ENCODE data around the gene EIF1AD.

EIF1AD gene

DNA sequence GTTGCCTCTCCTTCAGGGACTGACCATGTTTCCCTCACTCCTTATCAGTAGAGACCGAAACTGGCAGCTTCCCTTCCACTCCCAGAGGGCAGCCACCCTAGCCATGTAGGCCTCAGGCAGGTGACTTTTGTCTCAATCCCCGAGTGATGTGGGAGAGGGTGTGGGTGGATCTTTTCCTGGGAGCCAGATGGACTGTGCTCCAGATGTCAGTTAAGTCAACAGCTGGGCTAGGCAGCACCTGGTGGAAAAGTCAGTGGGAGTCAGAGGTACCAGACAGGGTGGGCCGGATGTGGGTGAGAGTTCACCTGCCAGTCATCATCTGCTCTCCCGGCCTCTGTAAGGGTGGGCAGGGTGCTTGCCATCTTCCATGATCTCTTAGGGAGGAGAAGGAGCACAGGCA, 2.2 kb upstream of the EIF1AD start:
- DNase-seq (ENCODE audit: low spot score), result no peak

DNA sequence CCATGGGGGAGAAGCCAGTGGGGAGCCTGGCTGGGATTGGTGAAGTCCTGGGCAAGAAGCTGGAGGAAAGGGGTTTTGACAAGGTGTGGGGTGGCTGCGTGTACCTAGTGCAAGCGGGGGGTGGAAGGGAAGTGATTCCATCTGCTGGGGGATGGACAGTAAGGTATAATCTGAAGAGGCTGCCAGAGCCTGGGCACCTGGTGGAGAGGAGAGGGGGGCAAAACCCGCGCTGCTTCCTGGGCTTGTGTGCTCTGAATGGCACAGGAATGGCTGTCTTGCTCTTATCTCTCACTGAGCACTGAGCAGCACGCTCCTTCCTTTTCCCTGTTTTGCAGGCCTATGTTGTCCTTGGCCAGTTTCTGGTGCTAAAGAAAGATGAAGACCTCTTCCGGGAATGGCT, 1.3 kb upstream of the EIF1AD start:
- no peak for DNase-seq (ENCODE audit: low spot score)

DNA sequence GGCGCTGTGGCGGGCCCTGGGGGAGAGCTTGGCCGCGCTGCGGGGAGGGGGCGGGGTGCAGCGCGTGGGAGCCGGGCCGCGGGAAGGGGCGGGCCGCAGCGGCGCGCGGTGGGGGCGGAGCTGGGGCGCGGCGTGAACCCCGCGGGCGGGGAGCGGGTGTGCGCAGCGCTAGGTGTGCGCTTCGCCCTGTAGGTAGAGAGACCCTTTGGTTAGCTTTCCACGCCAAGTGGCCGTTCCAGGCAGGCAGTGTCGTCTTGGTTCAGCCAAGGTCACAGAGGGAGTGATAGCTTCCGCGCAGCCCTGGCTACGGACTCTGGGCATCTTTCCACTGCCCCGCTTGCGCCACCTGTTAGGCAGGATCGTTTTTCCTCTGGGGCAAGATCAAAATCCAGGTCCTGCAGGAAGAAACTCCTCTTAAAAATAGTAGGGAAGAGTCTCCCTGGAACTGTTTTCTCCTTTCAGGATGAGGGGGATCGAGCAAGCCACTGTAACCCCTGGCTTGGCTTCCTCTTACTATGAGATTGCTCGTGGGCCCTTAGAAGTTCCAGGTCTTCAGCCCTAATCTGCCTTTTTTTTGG, 780 bp upstream of the EIF1AD start:
- no peak for DNase-seq (ENCODE audit: low spot score)

DNA sequence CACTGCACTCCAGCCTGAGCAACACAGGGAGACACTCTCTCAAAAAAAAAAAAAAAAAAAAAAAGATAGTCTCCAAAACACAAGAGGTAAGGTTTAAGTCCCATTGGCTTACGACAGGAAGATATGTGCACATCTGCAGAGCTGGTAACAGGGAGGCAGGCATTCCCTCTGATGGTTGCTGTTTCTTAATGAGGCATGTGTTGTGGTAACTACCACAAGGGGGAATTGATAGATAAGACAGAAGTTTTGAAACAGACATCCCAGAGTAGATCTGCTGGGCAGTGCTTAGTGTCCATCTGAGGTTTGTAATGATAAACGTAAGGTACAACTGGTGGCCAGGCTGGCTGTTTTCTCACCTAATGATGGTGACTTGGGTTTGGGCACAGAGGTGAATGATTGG, 4.7 kb downstream of the EIF1AD start:
- DNase-seq (ENCODE audit: low spot score), result no peak

DNA sequence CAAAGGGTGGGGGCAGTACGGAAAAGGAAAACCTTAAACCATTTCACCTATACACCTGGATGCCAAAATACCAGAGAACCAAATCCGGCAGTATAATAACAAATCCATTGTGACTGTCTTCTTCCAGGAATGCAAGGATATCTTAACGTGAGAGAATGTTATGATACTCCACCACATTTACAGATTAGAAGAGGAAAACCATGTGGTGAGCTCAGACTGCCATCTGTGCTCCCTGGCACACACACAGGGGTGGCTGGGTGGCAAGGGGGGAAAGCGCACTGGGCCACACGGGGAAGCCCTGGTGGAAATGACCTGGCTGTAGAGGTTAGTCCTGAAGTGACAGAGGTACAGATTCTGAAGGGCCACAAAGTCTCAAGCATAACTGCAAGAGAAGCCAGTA, 9.9 kb downstream of the EIF1AD start:
- no peak for DNase-seq (ENCODE audit: low spot score)

DNA sequence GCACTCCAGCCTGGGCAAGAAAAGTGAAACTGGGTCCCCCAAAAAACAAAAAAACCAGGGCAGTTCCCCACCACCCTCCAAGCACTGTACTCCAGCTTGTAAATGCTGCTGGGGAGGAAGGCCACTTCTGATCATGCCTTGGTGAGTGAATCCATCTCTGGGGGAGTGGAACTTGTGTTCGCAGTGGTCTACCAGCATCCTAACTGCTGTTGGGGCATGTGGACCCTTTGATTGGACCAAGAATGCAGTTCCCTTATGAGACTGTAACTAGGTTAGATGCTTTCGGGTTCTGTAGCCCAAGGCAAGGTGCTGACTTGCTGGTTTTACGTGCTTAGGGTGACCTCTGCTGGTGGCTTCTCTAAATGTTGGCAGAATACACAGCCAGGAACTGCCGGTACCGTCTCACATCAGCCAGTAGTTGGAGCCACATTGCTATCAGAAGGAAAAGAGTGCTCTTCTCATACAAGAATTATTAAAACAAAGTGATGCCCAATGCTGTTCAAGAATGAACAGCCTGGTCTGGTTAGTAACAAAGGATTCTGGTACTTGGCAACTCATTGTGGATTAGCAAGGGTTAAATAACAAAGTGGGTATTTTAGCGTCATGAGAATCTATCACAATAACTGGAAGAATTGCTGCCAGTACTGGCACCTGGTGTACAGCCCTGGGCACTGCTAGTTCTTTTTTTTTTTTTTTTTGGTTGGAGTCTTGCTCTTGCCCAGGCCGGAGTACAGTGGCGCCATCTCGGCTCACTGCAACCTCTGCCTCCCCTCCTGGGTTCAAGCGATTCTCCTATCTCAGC, 13.0 kb downstream of the EIF1AD start:
- peak; percentile 93 for DNase-seq (ENCODE audit: low spot score)

DNA sequence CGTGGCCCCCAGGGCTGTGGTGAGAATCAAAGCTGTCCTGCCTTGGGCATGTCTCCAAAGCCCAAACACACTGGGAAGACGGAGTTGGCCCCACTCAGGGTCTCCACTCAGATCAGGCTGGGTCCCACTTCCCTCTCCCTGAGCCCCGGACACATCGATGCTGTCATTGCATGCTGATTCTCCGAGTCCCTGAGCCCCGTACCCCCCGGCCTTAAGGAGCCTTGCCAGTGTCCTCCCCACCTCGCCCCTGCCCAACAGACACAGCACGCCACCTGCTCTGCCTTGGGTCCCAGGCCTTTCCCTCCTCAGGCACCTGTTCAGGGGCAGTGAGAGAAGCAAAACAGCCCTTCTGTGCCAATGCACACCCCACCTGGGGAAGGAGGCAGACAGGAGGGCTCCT, 14.6 kb downstream of the EIF1AD start:
- DNase-seq (ENCODE audit: low spot score), result no peak

DNA sequence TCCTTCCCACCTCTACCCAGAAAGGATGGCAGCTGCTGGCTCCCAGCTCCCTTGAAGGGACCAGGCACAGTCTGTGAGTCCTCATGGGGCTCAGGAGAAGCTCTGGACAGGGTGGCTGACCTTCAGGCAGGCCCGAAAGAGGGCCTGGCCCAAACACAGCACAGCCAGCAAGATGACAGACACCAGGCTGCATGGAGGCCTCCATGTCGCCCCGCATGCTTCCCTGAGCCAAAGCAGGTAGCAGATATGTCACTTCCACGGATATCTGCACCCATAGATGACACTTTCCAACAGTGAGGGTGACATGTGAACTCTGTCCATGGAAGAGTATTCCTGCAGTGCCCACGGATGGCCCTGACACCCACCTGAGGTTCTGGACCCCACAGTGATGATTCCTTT, 18.4 kb downstream of the EIF1AD start:
- DNase-seq (ENCODE audit: low spot score), result no peak

DNA sequence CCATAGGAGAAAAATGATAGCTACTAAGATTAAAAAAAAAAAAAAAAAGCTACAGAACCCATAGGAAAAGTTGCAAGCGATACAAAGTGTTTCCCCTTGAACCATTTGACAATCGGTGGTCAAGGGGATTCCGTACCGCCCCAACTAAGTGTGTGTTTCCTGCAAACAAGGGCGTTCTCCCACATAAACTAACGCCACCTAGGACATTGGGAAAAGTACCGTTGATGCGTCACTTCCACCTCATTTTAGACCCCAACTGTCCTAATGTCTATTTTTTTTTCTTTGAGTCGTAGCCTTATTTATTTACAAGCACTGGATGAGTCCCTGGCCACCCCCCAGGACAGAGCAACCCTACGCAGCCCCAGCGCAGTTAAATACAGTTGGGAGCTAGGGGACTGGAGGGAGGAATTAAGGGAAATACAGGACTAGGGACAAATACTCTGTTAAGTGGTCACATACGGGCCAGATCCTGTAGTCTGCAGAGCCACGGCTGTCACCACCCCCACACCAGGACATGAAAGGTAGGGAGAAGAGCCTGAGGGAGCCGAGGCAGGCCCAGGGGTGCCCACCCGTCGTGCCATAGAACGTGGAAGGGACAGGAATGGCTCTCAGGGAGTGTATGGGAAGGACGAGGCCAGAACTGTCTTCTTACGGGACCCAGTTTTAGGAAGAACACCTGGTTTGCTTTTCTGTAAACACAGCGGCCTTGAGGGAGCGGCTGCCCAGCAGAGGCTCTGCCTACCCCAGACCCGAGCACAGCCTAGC, 19.0 kb downstream of the EIF1AD start:
- no peak for DNase-seq (ENCODE audit: low spot score)

DNA sequence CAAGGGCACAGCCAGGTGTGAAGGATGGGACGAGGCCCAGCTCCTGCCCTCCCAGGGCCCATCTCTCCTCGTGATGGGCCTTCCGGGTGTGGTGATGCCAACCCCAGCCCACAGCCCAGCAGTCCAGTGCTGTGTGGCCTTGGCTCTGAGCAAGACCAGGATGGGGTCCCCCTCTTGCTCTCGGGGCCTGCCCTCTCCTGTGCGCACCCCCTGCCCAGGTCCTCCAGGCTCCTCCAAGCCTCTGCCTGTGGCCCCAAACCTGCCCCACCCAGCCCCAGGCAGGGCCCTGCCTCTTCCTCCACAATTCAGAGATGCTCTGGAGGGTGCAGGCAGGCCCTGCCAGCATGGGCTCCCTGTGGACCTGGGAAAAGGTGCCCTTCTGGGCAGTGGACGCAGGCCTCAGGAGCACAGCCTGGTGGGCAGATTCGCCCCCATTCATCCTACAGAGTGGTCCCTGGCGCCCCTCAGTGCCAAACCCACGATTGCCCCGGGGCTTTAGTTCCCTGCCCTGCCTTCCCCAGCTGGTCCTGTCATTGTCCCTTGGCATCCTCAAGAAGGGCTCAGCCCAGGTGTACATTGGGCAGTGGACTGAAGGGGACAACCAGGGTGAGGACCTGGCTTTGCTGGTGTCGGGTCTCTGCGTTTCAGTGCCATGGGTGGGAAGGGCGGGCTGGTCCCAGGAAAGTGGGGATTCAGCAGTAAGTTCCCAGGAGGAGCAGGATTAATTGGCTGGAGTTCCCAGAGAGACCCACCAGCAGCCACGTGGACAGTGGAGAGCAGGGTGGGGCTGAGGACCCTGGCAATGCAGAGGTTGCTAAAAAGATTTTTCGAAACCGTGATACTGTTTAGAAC, 19.8 kb downstream of the EIF1AD start:
- DNase-seq (ENCODE audit: low spot score), result no peak

DNA sequence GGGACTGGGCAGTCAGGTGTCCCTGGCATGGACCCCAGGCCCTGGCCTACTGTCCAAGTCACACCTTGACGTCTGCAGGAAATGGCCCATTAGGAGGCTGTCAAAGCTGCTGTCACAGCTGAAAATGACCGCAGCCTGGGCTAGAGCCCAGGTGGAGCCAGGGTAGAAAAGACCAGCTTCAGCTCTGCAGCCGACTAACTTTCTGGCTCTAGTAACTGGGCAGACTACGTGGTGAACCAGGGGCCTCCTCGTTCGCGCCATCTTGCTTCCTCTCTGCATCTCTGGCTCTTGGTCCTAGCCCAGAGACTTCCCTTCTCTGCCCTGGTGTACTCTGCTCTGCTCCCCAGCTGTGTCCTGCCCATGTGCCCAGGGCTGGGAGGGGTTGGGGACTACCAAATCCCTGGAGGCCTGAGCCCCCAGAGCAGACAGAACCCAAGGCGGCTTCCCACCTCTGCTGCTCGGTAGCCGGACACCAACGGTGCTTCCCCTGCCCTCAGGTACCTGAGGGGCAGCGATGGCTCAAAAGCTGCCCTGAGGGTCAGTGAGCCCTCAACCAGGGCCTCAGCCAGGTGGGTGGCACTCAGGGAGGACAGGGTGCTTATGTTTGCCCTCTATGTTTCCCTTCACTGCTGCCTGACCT, 20.7 kb downstream of the EIF1AD start:
- DNase-seq (ENCODE audit: low spot score), result no peak

DNA sequence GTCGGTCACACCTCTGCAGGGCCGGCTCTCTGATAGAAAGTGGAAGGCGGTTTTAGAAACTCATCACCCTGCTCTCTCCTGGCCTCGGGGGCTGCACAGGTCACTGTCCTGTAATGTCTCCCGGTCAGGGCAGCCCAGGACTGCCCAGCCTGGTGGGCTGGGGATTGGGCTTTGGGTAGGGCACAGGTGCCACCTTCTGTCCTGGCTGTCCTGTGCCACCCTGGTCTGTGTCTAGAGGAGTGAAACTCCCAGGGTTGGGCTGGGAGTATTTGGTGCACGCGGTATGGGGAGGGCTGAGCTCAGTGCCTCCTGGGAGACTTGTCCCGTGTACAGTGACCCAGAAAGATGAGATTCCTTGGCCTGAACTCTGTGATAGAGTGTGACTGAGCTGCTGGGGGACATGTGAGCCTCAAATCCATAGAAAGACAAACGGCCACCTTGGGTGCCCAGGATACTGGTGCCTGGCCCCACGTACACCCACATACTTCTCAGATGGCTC, 22.6 kb downstream of the EIF1AD start:
- no peak for DNase-seq (ENCODE audit: low spot score)

DNA sequence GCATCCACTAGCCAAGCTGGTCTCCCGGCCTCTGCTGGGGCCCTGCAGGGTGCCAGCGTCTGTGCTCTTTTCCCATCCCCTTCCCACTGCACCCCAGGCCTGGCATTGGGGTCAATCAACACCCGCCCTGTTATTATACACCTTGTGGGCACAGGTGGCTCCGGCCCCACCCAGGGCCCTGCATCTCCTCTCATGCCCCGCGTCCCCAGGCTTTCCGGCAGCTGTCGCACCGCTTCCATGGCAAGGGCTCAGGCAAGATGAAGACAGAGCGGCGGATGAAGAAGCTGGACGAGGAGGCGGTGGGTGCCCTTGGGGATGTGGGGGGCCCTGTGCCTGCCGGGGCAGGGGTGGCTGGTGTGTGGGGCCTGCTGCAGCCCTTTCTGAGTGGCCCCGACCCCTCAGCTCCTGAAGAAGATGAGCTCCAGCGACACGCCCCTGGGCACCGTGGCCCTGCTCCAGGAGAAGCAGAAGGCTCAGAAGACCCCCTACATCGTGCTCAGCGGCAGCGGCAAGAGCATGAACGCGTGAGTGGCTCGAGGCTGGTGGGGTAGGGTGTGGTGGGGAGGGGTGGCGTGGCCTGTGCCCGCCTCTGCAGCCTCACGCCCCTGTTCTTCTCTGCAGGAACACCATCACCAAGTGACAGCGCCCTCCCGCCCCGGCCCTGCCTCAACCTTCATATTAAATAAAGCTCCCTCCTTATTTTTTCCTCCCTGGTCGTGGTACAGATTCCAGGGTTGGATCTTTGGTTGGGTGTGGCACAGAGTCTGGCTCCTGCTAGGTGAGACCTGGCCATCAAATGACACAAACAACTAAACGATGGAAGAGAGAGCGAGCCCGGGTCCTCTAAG, 23.3 kb downstream of the EIF1AD start:
- DNase-seq (ENCODE audit: low spot score), result no peak

DNA sequence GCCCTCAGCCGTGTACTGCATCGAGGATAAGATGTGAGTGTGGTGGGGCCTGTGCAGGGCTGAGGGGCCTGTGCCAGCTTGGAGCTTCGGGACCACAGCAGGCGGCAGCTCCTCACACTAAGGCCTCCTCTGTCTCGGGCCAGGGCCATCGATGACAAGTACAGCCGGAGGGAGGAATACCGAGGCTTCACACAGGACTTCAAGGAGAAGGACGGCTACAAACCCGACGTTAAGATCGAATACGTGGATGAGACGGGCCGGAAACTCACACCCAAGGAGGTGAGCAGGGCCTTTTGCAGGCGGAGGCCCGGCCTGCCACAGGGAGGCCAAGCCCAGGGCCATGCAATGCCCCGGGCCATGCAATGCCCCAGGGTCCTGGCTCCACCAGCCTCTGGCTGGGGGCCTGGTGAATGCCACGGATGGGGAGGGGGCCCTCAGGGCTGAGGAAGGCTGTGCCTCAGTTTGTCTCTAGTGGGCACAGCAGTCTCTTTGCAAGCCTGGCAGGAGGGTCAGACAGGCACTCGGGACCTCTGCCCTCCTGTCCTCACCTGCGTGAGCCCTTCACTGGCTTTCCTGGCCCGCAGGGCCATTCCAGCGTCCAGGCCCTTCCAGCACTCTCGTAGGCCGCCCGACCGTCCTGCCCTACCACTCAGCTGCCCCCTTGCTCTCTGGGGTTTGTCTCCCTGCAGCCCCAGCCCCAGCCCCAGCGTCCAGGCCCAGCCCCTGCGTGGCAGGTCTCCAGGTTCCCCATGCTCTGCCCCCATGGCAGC, 24.2 kb downstream of the EIF1AD start:
- DNase-seq (ENCODE audit: low spot score), result no peak

DNA sequence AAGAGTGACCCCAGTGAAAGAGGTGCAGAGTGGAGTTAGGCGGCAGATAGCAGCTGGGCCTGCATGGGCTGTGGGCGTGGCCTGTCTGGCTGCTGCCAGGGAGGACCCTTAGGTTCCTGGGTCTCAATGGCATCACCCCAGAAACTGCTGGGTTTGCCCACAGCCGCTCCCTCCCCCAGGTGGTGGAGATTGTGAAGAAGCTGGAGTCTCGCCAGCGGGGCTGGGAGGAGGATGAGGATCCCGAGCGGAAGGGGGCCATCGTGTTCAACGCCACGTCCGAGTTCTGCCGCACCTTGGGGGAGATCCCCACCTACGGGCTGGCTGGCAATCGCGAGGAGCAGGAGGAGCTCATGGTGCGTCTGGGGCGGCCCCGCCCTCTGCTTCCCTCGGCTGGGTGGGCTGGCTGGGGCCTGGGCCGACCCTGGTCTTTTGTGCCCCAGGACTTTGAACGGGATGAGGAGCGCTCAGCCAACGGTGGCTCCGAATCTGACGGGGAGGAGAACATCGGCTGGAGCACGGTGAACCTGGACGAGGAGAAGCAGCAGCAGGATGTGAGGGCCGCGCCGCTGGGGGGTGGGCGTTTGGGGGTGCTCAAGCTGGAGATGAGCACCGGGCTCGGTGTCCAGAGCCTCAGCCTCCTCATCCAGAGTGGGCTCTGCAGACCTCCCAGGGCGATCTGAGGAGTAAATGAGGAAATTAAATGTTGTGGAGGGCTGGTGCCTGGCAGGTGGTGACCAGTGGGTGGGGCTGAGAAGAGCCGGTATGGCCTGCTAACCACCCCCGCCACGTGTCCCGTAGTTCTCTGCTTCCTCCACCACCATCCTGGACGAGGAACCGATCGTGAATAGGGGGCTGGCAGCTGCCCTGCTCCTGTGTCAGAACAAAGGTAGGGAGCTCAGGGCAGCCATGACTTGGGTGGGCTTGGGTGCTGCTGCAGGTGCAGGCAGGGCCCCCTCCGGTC, 25.5 kb downstream of the EIF1AD start:
- no peak for DNase-seq (ENCODE audit: low spot score)

DNA sequence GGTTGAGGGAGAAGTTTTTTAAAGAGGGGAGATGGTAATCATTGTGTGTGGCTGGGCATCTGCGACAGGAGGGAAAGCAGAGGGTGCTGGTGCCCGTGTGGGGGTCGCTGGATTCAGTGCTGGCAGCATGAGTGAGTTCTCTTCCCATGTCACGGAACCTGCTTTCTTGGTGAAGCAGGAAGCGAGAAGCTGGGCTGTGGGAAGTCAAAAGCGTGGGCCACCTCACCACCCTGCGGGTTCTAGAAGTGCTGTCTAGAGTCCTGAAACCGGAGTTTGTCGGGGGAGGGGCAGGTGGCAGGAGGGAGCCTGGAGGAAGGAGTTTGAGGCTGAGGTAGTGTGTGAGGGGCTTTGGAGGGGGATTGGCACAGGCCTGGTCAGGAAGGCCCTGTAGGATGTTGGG, 26.2 kb downstream of the EIF1AD start:
- no peak for DNase-seq (ENCODE audit: low spot score)

DNA sequence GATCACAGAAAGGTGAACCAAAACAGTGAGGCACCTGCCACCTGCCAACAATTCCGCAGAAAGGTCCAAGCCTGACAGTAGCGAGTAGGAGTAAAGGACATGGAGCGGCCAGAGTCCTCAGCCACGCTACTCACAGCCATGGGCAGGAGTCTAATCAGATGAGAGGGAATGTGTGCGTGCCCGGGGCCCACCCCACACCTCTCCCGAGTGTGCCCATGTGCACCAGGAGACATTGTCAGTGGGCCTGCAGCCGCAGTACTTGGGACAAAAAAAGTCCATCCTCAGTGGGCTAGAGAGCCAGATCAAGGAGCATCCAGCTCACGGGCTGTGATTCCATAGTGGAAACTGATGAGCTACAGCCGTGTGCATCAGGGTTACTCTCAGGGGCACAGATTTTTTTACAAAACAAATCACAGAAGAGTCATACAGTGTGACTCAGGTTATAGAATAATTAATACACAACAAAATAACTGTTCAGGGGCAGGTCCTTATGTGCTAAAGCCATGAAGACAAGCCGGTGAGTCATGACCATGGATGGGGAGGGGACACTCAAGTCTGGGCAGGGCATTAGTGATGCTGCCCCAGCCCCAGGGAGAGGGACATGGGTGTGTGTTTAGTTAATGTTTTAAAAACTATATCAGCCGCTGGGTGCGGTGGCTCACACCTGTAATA, 28.4 kb downstream of the EIF1AD start:
- DNase-seq (ENCODE audit: low spot score), result no peak

DNA sequence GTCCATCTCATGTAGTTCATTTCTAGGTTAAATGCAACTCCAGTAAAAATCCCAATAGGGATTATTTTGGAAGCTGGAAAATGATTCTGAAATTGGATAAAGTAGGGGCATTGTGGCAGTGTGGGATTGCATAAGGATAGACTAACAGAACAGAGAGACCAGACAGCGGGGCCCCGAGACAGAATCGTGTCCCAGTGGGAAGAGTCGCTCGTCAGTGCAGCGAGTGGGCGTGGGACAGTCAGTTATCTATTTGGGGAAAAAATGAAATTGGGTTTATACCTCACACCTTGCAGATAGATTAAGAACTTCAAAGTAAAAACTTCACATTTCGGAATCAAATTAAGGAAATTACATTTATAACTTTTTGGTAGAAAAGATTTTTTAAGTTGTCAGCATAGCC, 29.8 kb downstream of the EIF1AD start:
- DNase-seq (ENCODE audit: low spot score), result no peak

All from iPS-NIHi11 (cell line).